SK-N-SH treated with all-trans-retinoic acid at 6 μM for 48 hours (cell line): Measurements from ENCODE around the gene RAB15.

ENCODE experiments used
- ATAC-seq: fragments of 200-7000 bp; cut with Tn5 transposase; 3 replicates; pipeline ENCODE4 v1.9.1; 2020; ENCODE audit warnings: mild to moderate bottlenecking, moderate library complexity
- ARNTL ChIP-seq: fragments of 450-650 bp; formaldehyde crosslinking; IDR thresholded peaks from 2 replicates; pipeline ENCODE4 v1.5.0; 2020; ENCODE audit warnings: low read depth, mild to moderate bottlenecking, moderate library complexity, borderline replicate concordance
- BACH2 ChIP-seq: fragments of 250-450 bp; sonication (Bioruptor Pico); IDR thresholded peaks from 2 replicates; pipeline ENCODE4 v1.9.0; 2021; ENCODE audit warnings: mild to moderate bottlenecking, borderline replicate concordance
- CSDC2 ChIP-seq: fragments of 250-450 bp; sonication (Bioruptor Pico); IDR thresholded peaks from 2 replicates; pipeline ENCODE4 v1.5.0; 2020; ENCODE audit warnings: mild to moderate bottlenecking, moderate library complexity
- CSRNP3 ChIP-seq: fragments of 250-450 bp; sonication (Bioruptor Pico); IDR thresholded peaks from 2 replicates; pipeline ENCODE4 v1.5.1; 2021; ENCODE audit warnings: mild to moderate bottlenecking, moderate library complexity
- ESRRG ChIP-seq: fragments of 250-450 bp; sonication (Bioruptor Pico); IDR thresholded peaks from 2 replicates; pipeline ENCODE4 v1.6.1; 2021; ENCODE audit warnings: mild to moderate bottlenecking
- GLIS3 ChIP-seq: fragments of 250-450 bp; sonication (Bioruptor Pico); IDR thresholded peaks from 2 replicates; pipeline ENCODE4 v1.5.0; 2020; ENCODE audit warnings: mild to moderate bottlenecking, moderate library complexity
- ISL1 ChIP-seq: fragments of 250-450 bp; sonication (Bioruptor Pico); IDR thresholded peaks from 2 replicates; pipeline ENCODE4 v2.1.2; 2022; ENCODE audit warnings: mild to moderate bottlenecking, moderate library complexity
- OSR1 ChIP-seq: fragments of 250-450 bp; sonication (Bioruptor Pico); IDR thresholded peaks from 2 replicates; pipeline ENCODE4 v1.8.0; 2022; ENCODE audit warnings: moderate library complexity, mild to moderate bottlenecking, inconsistent platforms
- PPARA ChIP-seq: fragments of 250-450 bp; sonication (Bioruptor Pico); IDR thresholded peaks from 2 replicates; pipeline ENCODE4 v1.5.0; 2020; ENCODE audit warnings: mild to moderate bottlenecking, borderline replicate concordance
- RARB ChIP-seq: fragments of 250-450 bp; sonication (Bioruptor Pico); IDR thresholded peaks from 2 replicates; pipeline ENCODE4 v1.8.0; 2021; ENCODE audit warnings: mild to moderate bottlenecking, moderate library complexity
- SNAI2 ChIP-seq: fragments of 250-450 bp; sonication (Bioruptor Pico); IDR thresholded peaks from 2 replicates; pipeline ENCODE4 v1.5.0; 2020; ENCODE audit warnings: mild to moderate bottlenecking, moderate library complexity
- TOX ChIP-seq: fragments of 250-450 bp; sonication (Bioruptor Pico); IDR thresholded peaks from 2 replicates; pipeline ENCODE4 v1.8.0; 2021; ENCODE audit warnings: mild to moderate bottlenecking, moderate library complexity, borderline replicate concordance
- ZC3H10 ChIP-seq: fragments of 250-450 bp; sonication (Bioruptor Pico); IDR thresholded peaks from 2 replicates; pipeline ENCODE4 v1.5.1; 2021; ENCODE audit warnings: mild to moderate bottlenecking, moderate library complexity
- ZFP3 ChIP-seq: fragments of 250-450 bp; sonication (Bioruptor Pico); IDR thresholded peaks from 2 replicates; pipeline ENCODE4 v1.5.0; 2020; ENCODE audit warnings: mild to moderate bottlenecking, moderate library complexity
- ZNF565 ChIP-seq: fragments of 450-650 bp; formaldehyde crosslinking; conservative IDR thresholded peaks from 2 replicates; pipeline ENCODE4 v1.5.0; 2020; ENCODE audit warnings: low read depth, mild to moderate bottlenecking, moderate library complexity
- ZNF70 ChIP-seq: fragments of 450-650 bp; formaldehyde crosslinking; IDR thresholded peaks from 2 replicates; pipeline ENCODE4 v1.5.0; 2020; ENCODE audit warnings: mild to moderate bottlenecking, moderate library complexity
- ZNF8 ChIP-seq: fragments of 450-650 bp; formaldehyde crosslinking; IDR thresholded peaks from 2 replicates; pipeline ENCODE4 v1.5.0; 2020; ENCODE audit warnings: mild to moderate bottlenecking, moderate library complexity
- TF ChIP-seq, protein P1 (sequence below): fragments of 250-450 bp; sonication (Bioruptor Pico); IDR thresholded peaks from 2 replicates; pipeline ENCODE4 v1.5.0; 2020; ENCODE audit warnings: mild to moderate bottlenecking, moderate library complexity
- TF ChIP-seq, protein P2 (sequence below): fragments of 250-450 bp; sonication (Bioruptor Pico); IDR thresholded peaks from 2 replicates; pipeline ENCODE4 v1.5.1; 2020; ENCODE audit warnings: low read depth, mild to moderate bottlenecking, moderate library complexity
- TF ChIP-seq, protein P3 (sequence below): fragments of 250-450 bp; sonication (Bioruptor Pico); IDR thresholded peaks from 2 replicates; pipeline ENCODE4 v1.8.0; 2020; ENCODE audit warnings: mild to moderate bottlenecking, moderate library complexity, borderline replicate concordance
- TF ChIP-seq, protein P4 (sequence below): fragments of 250-450 bp; sonication (Bioruptor Pico); IDR thresholded peaks from 2 replicates; pipeline ENCODE4 v1.8.0; 2021; ENCODE audit warnings: low read depth, mild to moderate bottlenecking, moderate library complexity, borderline replicate concordance

Gene RAB15

GRCh38 chr14:64970041-64970440 lies 2.1 kb downstream of the RAB15 start (continued):
- TF ChIP-seq, protein P1, sequence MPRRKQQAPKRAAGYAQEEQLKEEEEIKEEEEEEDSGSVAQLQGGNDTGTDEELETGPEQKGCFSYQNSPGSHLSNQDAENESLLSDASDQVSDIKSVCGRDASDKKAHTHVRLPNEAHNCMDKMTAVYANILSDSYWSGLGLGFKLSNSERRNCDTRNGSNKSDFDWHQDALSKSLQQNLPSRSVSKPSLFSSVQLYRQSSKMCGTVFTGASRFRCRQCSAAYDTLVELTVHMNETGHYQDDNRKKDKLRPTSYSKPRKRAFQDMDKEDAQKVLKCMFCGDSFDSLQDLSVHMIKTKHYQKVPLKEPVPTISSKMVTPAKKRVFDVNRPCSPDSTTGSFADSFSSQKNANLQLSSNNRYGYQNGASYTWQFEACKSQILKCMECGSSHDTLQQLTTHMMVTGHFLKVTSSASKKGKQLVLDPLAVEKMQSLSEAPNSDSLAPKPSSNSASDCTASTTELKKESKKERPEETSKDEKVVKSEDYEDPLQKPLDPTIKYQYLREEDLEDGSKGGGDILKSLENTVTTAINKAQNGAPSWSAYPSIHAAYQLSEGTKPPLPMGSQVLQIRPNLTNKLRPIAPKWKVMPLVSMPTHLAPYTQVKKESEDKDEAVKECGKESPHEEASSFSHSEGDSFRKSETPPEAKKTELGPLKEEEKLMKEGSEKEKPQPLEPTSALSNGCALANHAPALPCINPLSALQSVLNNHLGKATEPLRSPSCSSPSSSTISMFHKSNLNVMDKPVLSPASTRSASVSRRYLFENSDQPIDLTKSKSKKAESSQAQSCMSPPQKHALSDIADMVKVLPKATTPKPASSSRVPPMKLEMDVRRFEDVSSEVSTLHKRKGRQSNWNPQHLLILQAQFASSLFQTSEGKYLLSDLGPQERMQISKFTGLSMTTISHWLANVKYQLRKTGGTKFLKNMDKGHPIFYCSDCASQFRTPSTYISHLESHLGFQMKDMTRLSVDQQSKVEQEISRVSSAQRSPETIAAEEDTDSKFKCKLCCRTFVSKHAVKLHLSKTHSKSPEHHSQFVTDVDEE (CRISPR knock-in tag) = no peak

DNA sequence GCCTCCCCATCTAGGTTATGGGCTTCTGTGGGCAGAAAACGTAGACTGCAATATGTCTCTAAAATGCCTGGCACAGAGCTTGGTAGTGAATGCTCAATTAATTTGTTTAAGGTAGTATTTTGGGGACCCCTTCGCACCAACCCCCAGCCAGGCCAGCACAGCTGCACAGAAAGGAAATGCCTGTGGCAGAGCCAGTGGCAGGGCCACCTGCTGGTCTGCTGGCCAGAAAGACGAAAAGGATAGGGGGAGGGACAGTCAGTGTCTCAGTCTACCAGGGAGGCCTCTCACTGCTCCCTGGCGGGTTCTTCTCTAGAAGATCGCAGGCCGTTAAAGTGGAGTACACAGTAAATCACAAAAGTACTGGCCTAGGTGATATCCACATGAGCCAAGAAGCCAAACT lies 3.5 kb downstream of the RAB15 start:
- TF ChIP-seq OSR1 (CRISPR knock-in tag) (no peak), ARNTL (CRISPR knock-in tag) (no peak), PPARA (CRISPR knock-in tag) (no peak)
- ATAC-seq = no peak

- no peak for ATAC-seq
- TF ChIP-seq, protein P2, sequence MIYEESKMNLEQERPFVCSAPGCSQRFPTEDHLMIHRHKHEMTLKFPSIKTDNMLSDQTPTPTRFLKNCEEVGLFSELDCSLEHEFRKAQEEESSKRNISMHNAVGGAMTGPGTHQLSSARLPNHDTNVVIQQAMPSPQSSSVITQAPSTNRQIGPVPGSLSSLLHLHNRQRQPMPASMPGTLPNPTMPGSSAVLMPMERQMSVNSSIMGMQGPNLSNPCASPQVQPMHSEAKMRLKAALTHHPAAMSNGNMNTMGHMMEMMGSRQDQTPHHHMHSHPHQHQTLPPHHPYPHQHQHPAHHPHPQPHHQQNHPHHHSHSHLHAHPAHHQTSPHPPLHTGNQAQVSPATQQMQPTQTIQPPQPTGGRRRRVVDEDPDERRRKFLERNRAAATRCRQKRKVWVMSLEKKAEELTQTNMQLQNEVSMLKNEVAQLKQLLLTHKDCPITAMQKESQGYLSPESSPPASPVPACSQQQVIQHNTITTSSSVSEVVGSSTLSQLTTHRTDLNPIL (CRISPR knock-in tag) = no peak
- TF ChIP-seq SNAI2 (no peak), ISL1 (CRISPR knock-in tag) (no peak), ARNTL (CRISPR knock-in tag) (no peak), GLIS3 (no peak), ZNF8 (no peak), CSDC2 (CRISPR knock-in tag) (no peak), PPARA (CRISPR knock-in tag) (no peak), ZC3H10 (CRISPR knock-in tag) (no peak), ESRRG (CRISPR knock-in tag) (no peak), ZNF565 (no peak), ZFP3 (CRISPR knock-in tag) (no peak), TOX (CRISPR knock-in tag) (no peak), CSRNP3 (CRISPR knock-in tag) (no peak), BACH2 (no peak), RARB (CRISPR knock-in tag) (no peak), ZNF70 (CRISPR knock-in tag) (no peak)
- TF ChIP-seq, protein P3, sequence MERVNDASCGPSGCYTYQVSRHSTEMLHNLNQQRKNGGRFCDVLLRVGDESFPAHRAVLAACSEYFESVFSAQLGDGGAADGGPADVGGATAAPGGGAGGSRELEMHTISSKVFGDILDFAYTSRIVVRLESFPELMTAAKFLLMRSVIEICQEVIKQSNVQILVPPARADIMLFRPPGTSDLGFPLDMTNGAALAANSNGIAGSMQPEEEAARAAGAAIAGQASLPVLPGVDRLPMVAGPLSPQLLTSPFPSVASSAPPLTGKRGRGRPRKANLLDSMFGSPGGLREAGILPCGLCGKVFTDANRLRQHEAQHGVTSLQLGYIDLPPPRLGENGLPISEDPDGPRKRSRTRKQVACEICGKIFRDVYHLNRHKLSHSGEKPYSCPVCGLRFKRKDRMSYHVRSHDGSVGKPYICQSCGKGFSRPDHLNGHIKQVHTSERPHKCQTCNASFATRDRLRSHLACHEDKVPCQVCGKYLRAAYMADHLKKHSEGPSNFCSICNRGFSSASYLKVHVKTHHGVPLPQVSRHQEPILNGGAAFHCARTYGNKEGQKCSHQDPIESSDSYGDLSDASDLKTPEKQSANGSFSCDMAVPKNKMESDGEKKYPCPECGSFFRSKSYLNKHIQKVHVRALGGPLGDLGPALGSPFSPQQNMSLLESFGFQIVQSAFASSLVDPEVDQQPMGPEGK (CRISPR knock-in tag) = no peak
- TF ChIP-seq, protein P4, sequence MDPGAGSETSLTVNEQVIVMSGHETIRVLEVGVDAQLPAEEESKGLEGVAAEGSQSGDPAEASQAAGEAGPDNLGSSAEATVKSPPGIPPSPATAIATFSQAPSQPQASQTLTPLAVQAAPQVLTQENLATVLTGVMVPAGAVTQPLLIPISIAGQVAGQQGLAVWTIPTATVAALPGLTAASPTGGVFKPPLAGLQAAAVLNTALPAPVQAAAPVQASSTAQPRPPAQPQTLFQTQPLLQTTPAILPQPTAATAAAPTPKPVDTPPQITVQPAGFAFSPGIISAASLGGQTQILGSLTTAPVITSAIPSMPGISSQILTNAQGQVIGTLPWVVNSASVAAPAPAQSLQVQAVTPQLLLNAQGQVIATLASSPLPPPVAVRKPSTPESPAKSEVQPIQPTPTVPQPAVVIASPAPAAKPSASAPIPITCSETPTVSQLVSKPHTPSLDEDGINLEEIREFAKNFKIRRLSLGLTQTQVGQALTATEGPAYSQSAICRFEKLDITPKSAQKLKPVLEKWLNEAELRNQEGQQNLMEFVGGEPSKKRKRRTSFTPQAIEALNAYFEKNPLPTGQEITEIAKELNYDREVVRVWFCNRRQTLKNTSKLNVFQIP (CRISPR knock-in tag) = no peak
- TF ChIP-seq, protein P1 (CRISPR knock-in tag) = no peak
- TF ChIP-seq, all 23 proteins: peak for 0
These were observed 4.0 kb downstream of the RAB15 start for GRCh38 chr14:64968167-64968566.
